ENCODE results near the gene ATG4C. TPM values are rescaled to one million over a fixed set of nuclear protein-coding genes. Genes with fewer than 3 reads are reported as not detected.
A peak's percentile ranks its signal among the peaks of the same experiment; 100 is the strongest.
"Not testable (repeated sequence)": the region's sequence is repeated elsewhere in the genome, so short reads cannot be mapped to it uniquely, and the experiment has no call there.

The ATG4C gene
- total RNA-seq, 1 experiment from 2014 or later = 13.1 TPM

DNA sequence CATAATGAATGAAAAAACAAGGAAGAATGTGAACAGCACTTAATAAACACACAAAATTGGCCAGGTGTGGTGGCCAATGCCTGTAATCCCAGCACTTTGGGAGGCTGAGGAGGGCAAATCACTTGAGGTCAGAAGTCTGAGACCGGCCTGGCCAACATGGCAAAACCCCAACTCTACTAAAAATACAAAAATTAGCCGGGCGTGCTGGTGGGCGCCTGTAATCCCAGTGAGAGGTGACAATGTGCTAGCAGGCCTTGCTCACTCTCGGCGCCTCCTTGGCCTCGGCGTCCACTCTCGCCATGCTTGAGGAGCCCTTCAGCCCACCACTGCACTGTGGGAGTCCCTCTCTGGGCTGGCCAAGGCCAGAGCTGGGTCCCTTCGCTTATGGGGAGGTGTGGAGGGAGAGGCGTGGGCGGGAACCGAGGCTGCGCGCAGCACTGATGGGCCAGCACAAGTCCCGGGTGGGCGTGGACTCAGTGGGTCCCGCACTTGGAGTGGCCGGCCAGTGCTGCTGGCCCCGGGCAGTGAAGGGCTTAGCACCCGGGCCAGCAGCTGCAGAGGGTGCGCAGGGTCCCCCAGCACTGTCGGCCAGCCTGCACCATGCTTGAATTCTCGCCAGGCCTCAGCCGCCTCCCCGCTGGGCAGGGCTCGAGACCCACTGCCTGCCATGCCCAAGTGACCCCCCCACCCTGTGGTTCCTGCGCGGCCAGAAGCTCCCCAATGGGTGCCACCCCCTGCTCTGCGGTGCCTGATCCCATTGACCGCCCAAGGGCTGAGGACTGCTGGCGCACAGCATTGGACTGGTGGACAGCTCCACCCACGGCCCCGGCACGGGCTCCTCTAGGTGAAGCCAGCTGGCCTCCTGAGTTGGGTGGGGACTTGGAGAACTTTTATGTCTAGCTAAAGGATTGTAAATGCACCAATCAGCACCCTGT lies 30.6 kb upstream of the ATG4C start:
- Histone ChIP-seq H2AK5ac (ENCODE audit: insufficient read length, low read length) (no peak overlapping the region), H4K8ac (replicated peaks; ENCODE audit: insufficient read length, low read depth, low read length) (no peak overlapping the region)

DNA sequence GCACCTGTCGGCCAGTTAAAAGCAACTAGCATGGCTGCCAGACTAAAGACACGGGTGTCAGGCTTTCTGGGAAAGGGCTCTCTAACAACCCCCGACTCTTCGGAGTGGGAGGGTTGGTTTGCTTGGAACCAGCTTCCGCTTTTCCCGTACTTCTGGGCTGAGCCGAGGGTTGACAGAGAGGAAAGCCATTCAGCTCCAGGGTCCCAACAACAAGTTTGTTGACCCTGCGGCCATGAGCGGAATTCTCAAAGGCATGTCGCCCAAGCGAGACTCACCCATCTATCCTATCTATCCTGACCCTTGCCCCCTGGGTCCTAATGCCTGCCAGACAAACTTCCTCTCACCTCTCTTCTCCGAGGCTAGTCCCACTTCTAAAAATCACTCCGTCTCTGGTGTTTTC lies 29.0 kb upstream of the ATG4C start:
- peaks cover 4 to 17% of the 10 kb centered on the region in 2 experiments; a peak in 4 of 5 replicates for H3K9me3 Mint-ChIP-seq
- H3K9ac ChIP-seq (ENCODE audit: extremely low read depth, insufficient read length, low read length); H2BK120ac ChIP-seq (ENCODE audit: low read depth, low read length, poor library complexity, severe bottlenecking); H4K20me1 ChIP-seq (ENCODE audit: control insufficient read depth, insufficient read depth, insufficient read length); H2AFZ ChIP-seq (ENCODE audit: low read length); H2BK12ac ChIP-seq (ENCODE audit: insufficient read length, low read depth, low read length); H3K23me2 ChIP-seq (ENCODE audit: insufficient read length, low read depth, low read length, poor library complexity, severe bottlenecking); H3K27me3 ChIP-seq (ENCODE audit: insufficient read depth, low read length); H2BK5ac ChIP-seq (ENCODE audit: insufficient read length, low read length); H3K4ac ChIP-seq (ENCODE audit: low read depth, low read length); H3K23ac ChIP-seq (ENCODE audit: insufficient read length, low read depth, low read length); H3K14ac ChIP-seq (ENCODE audit: insufficient read depth, low read length); H4K5ac ChIP-seq (ENCODE audit: insufficient read length, low read depth, low read length); H4K8ac ChIP-seq (replicated peaks; ENCODE audit: insufficient read length, low read depth, low read length); H3T11ph ChIP-seq (ENCODE audit: low read length); H3K79me1 ChIP-seq (ENCODE audit: insufficient read depth, low read depth, low read length, poor library complexity, severe bottlenecking); H4K91ac ChIP-seq (ENCODE audit: insufficient read length, low read depth, low read length); H3K9me3 ChIP-seq (ENCODE audit: control insufficient read depth, low read depth, low read length); H2BK15ac ChIP-seq (ENCODE audit: low read depth, low read length); H3K18ac ChIP-seq (ENCODE audit: insufficient read length, low read depth, low read length); H3K79me2 ChIP-seq (ENCODE audit: insufficient read depth, low read length); H3K56ac ChIP-seq (ENCODE audit: insufficient read length, low read depth, low read length); H2BK20ac ChIP-seq (ENCODE audit: low read depth, low read length, poor library complexity, severe bottlenecking); H3K27ac ChIP-seq (ENCODE audit: insufficient read length, low read depth, low read length); H3K4me2 ChIP-seq (ENCODE audit: insufficient read depth, insufficient read length, low read length); H2AK5ac ChIP-seq (ENCODE audit: insufficient read length, low read length); H3K4me1 ChIP-seq (ENCODE audit: insufficient read depth, low read length): not testable (repeated sequence)
- peak; percentile 46 for DNase-seq
- H3K27me3 Mint-ChIP-seq (ENCODE audit: low read depth) = peaks cover 44% of the 10 kb centered on the region
- peak overlapping the region; percentile 47 to 72 for H3K4me3 Mint-ChIP-seq
- peaks cover 9 to 20% (median 11%) of the 10 kb centered on the region in 3 experiments for H3K36me3 Mint-ChIP-seq (ENCODE audit: insufficient read depth in 1 of 3, low read depth in 3 of 3)
- H3K4me1 Mint-ChIP-seq = peaks cover 42 to 49% of the 10 kb centered on the region in 2 experiments
- H3K27ac Mint-ChIP-seq = peak overlapping the region in 2 of 3 experiments; percentile 34 to 88; a peak in 4 of 7 replicates
- WGBS (ENCODE audit: extremely low coverage, insufficient read length, low lambda C conversion rate) = no CpG with 5 or more reads among the region's 13 CpGs

More for the DNA sequence above, 30.6 kb upstream of the ATG4C start:
- H3T11ph ChIP-seq (ENCODE audit: low read length) = no peak overlapping the region
- no peak overlapping the region for H2BK15ac ChIP-seq (ENCODE audit: low read depth, low read length)
- H3K56ac ChIP-seq (ENCODE audit: insufficient read length, low read depth, low read length) = no peak overlapping the region
- H2AFZ ChIP-seq (ENCODE audit: low read length) = no peak overlapping the region
- H3K9me3 Mint-ChIP-seq = peaks cover 5 to 10% of the 10 kb centered on the region in 2 experiments; a peak in 2 of 5 replicates
- H3K27me3 ChIP-seq (ENCODE audit: insufficient read depth, low read length) = no peaks in the 10 kb centered on the region
- H2BK120ac ChIP-seq (ENCODE audit: low read depth, low read length, poor library complexity, severe bottlenecking) = no peak overlapping the region
- H4K5ac ChIP-seq (ENCODE audit: insufficient read length, low read depth, low read length) = no peak overlapping the region
- H3K27ac ChIP-seq (ENCODE audit: insufficient read length, low read depth, low read length) = no peak overlapping the region
- no peak overlapping the region for H3K4me3 Mint-ChIP-seq
- H3K4me1 ChIP-seq (ENCODE audit: insufficient read depth, low read length) = no peaks in the 10 kb centered on the region
- no peak overlapping the region for H3K14ac ChIP-seq (ENCODE audit: insufficient read depth, low read length)
- no peak overlapping the region for H4K91ac ChIP-seq (ENCODE audit: insufficient read length, low read depth, low read length)
- peaks cover 9 to 19% (median 12%) of the 10 kb centered on the region in 3 experiments for H3K36me3 Mint-ChIP-seq (ENCODE audit: insufficient read depth in 1 of 3, low read depth in 3 of 3)
- no peaks in the 10 kb centered on the region for H4K20me1 ChIP-seq (ENCODE audit: control insufficient read depth, insufficient read depth, insufficient read length)
- H3K79me2 ChIP-seq (ENCODE audit: insufficient read depth, low read length) = no peaks in the 10 kb centered on the region
- no peak overlapping the region for H3K23ac ChIP-seq (ENCODE audit: insufficient read length, low read depth, low read length)
- no CpG with 5 or more reads among the region's 35 CpGs for WGBS (ENCODE audit: extremely low coverage, insufficient read length, low lambda C conversion rate)
- no peaks in the 10 kb centered on the region for H3K9me3 ChIP-seq (ENCODE audit: control insufficient read depth, low read depth, low read length)
- no peak overlapping the region for H3K4me2 ChIP-seq (ENCODE audit: insufficient read depth, insufficient read length, low read length)
- no peak for DNase-seq
- no peak overlapping the region for H2BK12ac ChIP-seq (ENCODE audit: insufficient read length, low read depth, low read length)
- TF ChIP-seq, protein P1, sequence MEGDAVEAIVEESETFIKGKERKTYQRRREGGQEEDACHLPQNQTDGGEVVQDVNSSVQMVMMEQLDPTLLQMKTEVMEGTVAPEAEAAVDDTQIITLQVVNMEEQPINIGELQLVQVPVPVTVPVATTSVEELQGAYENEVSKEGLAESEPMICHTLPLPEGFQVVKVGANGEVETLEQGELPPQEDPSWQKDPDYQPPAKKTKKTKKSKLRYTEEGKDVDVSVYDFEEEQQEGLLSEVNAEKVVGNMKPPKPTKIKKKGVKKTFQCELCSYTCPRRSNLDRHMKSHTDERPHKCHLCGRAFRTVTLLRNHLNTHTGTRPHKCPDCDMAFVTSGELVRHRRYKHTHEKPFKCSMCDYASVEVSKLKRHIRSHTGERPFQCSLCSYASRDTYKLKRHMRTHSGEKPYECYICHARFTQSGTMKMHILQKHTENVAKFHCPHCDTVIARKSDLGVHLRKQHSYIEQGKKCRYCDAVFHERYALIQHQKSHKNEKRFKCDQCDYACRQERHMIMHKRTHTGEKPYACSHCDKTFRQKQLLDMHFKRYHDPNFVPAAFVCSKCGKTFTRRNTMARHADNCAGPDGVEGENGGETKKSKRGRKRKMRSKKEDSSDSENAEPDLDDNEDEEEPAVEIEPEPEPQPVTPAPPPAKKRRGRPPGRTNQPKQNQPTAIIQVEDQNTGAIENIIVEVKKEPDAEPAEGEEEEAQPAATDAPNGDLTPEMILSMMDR (conservative IDR thresholded peaks at IDR 0.05) = no peak
- H2BK5ac ChIP-seq (ENCODE audit: insufficient read length, low read length) = no peak overlapping the region
- no peak overlapping the region for H3K9ac ChIP-seq (ENCODE audit: extremely low read depth, insufficient read length, low read length)
- no peak overlapping the region for H3K18ac ChIP-seq (ENCODE audit: insufficient read length, low read depth, low read length)
- H3K27ac Mint-ChIP-seq = no peak overlapping the region
- peaks cover 36 to 38% of the 10 kb centered on the region in 2 experiments for H3K4me1 Mint-ChIP-seq
- no peaks in the 10 kb centered on the region for H3K79me1 ChIP-seq (ENCODE audit: insufficient read depth, low read depth, low read length, poor library complexity, severe bottlenecking)
- H3K4ac ChIP-seq (ENCODE audit: low read depth, low read length) = no peak overlapping the region
- no peaks in the 10 kb centered on the region for H3K23me2 ChIP-seq (ENCODE audit: insufficient read length, low read depth, low read length, poor library complexity, severe bottlenecking)
- H3K27me3 Mint-ChIP-seq (ENCODE audit: low read depth) = peaks cover 31% of the 10 kb centered on the region
- H2BK20ac ChIP-seq (ENCODE audit: low read depth, low read length, poor library complexity, severe bottlenecking) = no peak overlapping the region

All from H9 (cell line).